H9 (cell line): ENCODE results near the gene CREB5. TPM values are rescaled to one million over a fixed set of nuclear protein-coding genes. Genes with fewer than 3 reads are reported as not detected.

Experiments
- DNase-seq: peaks from one replicate; pipeline ENCODE4 v3.0.0-alpha.2; 2017
- H2AFZ ChIP-seq: one replicate; pipeline ENCODE4 v1.6.1; 2013; ENCODE audit warnings: mild to moderate bottlenecking, low read length, control low read depth, moderate library complexity
- H2AK5ac ChIP-seq: 2 replicates; pipeline ENCODE4 v1.6.1; 2013; ENCODE audit warnings: low read length, control low read depth, mixed read lengths; ENCODE audit not compliant: insufficient read length
- H2BK120ac ChIP-seq: one replicate; pipeline ENCODE4 v1.6.1; 2013; ENCODE audit warnings: low read depth, mild to moderate bottlenecking, low read length, control low read depth, inconsistent platforms; ENCODE audit not compliant: poor library complexity, severe bottlenecking
- H2BK12ac ChIP-seq: 2 replicates; pipeline ENCODE4 v1.6.1; 2013; ENCODE audit warnings: low read length, control low read depth, mixed read lengths, low read depth; ENCODE audit not compliant: insufficient read length
- H2BK15ac ChIP-seq: 2 replicates; pipeline ENCODE4 v1.6.1; 2013; ENCODE audit warnings: low read depth, low read length, control low read depth
- H2BK20ac ChIP-seq: one replicate; pipeline ENCODE4 v1.6.1; 2013; ENCODE audit warnings: low read depth, mild to moderate bottlenecking, low read length, control low read depth, inconsistent platforms; ENCODE audit not compliant: poor library complexity, severe bottlenecking
- H2BK5ac ChIP-seq: 2 replicates; pipeline ENCODE4 v1.6.1; 2013; ENCODE audit warnings: low read length, control low read depth, mixed read lengths; ENCODE audit not compliant: insufficient read length
- H3K14ac ChIP-seq: 2 replicates; pipeline ENCODE4 v1.6.1; 2013; ENCODE audit warnings: low read length, control low read depth; ENCODE audit not compliant: insufficient read depth
- H3K18ac ChIP-seq: 2 replicates; pipeline ENCODE4 v1.6.1; 2013; ENCODE audit warnings: low read depth, mild to moderate bottlenecking, mixed read lengths, low read length, control low read depth; ENCODE audit not compliant: insufficient read length
- H3K23ac ChIP-seq: 2 replicates; pipeline ENCODE4 v1.6.1; 2013; ENCODE audit warnings: low read length, control low read depth, mixed read lengths, low read depth; ENCODE audit not compliant: insufficient read length
- H3K23me2 ChIP-seq: 2 replicates; pipeline ENCODE4 v1.6.1; 2013; ENCODE audit warnings: low read depth, mild to moderate bottlenecking, mixed read lengths, low read length, control low read depth; ENCODE audit not compliant: insufficient read length, poor library complexity, severe bottlenecking
- H3K27ac ChIP-seq: 2 replicates; pipeline ENCODE4 v1.5.1; 2013; ENCODE audit warnings: low read length, control low read depth, mixed read lengths, low read depth; ENCODE audit not compliant: insufficient read length
- H3K27me3 ChIP-seq: 2 replicates; pipeline ENCODE4 v1.6.1; 2013; ENCODE audit warnings: low read length, control low read depth, inconsistent platforms; ENCODE audit not compliant: insufficient read depth
- H3K4ac ChIP-seq: 2 replicates; pipeline ENCODE4 v1.6.1; 2013; ENCODE audit warnings: low read depth, mild to moderate bottlenecking, control low read depth, inconsistent platforms, low read length, moderate library complexity
- H3K4me1 ChIP-seq: 2 replicates; pipeline ENCODE4 v1.6.1; 2013; ENCODE audit warnings: low read length, control low read depth, inconsistent platforms; ENCODE audit not compliant: insufficient read depth
- H3K4me2 ChIP-seq: 2 replicates; pipeline ENCODE4 v1.6.1; 2013; ENCODE audit warnings: low read length, control low read depth, mixed read lengths; ENCODE audit not compliant: insufficient read length, insufficient read depth
- H3K56ac ChIP-seq: 2 replicates; pipeline ENCODE4 v1.6.1; 2013; ENCODE audit warnings: low read depth, mild to moderate bottlenecking, mixed read lengths, low read length, control low read depth; ENCODE audit not compliant: insufficient read length
- H3K79me1 ChIP-seq: 2 replicates; pipeline ENCODE4 v1.6.1; 2013; ENCODE audit warnings: low read depth, mild to moderate bottlenecking, moderate library complexity, low read length, control low read depth, inconsistent platforms; ENCODE audit not compliant: insufficient read depth, poor library complexity, severe bottlenecking
- H3K79me2 ChIP-seq: 2 replicates; pipeline ENCODE4 v1.6.1; 2013; ENCODE audit warnings: low read length, control low read depth, inconsistent platforms; ENCODE audit not compliant: insufficient read depth
- H3K9ac ChIP-seq: 2 replicates; pipeline ENCODE4 v1.6.1; 2013; ENCODE audit warnings: low read length, control low read depth, mixed read lengths; ENCODE audit not compliant: insufficient read length; ENCODE audit errors: extremely low read depth
- H3K9me3 ChIP-seq: one replicate; pipeline ENCODE4 v1.6.1; 2013; ENCODE audit warnings: low read depth, low read length, inconsistent platforms; ENCODE audit not compliant: control insufficient read depth
- H3T11ph ChIP-seq: one replicate; pipeline ENCODE4 v1.6.1; 2013; ENCODE audit warnings: mild to moderate bottlenecking, low read length, control low read depth, inconsistent platforms
- H4K20me1 ChIP-seq: one replicate; pipeline ENCODE4 v1.6.1; 2013; ENCODE audit not compliant: control insufficient read depth, insufficient read length, insufficient read depth
- H4K5ac ChIP-seq: 2 replicates; pipeline ENCODE4 v1.6.1; 2013; ENCODE audit warnings: low read depth, mild to moderate bottlenecking, mixed read lengths, low read length, control low read depth; ENCODE audit not compliant: insufficient read length
- H4K8ac ChIP-seq: replicated peaks from 2 replicates; pipeline ENCODE4 v1.6.1; 2013; ENCODE audit warnings: low read length, control low read depth, mixed read lengths, low read depth; ENCODE audit not compliant: insufficient read length
- H4K91ac ChIP-seq: 2 replicates; pipeline ENCODE4 v1.6.1; 2013; ENCODE audit warnings: low read depth, mild to moderate bottlenecking, moderate library complexity, mixed read lengths, low read length, control low read depth; ENCODE audit not compliant: insufficient read length
- H3K27ac Mint-ChIP-seq, 3 experiments: 2 replicates in 2 of 3; 3 replicates in 1 of 3; pipeline ENCODE4 v1.8.0; 2020 to 2021; ENCODE audit warnings: mixed read lengths in 3 of 3, mild to moderate bottlenecking in 1 of 3, moderate library complexity in 1 of 3
- H3K27me3 Mint-ChIP-seq: 2 replicates; pipeline ENCODE4 v1.8.0; 2021; ENCODE audit warnings: low read depth, mild to moderate bottlenecking, moderate library complexity, mixed read lengths
- H3K36me3 Mint-ChIP-seq, 3 experiments: 2 replicates in 2 of 3; 3 replicates in 1 of 3; pipeline ENCODE4 v1.8.0; 2020 to 2021; ENCODE audit warnings: low read depth in 3 of 3, mixed read lengths in 3 of 3; ENCODE audit not compliant: insufficient read depth in 1 of 3
- H3K4me1 Mint-ChIP-seq, 2 experiments: 2 replicates each; pipeline ENCODE4 v1.8.0; 2020; ENCODE audit warnings: mixed read lengths in 2 of 2
- H3K4me3 Mint-ChIP-seq, 2 experiments: 2 replicates in 1 of 2; 3 replicates in 1 of 2; pipeline ENCODE4 v1.8.0; 2020 to 2021; ENCODE audit warnings: mild to moderate bottlenecking in 2 of 2, mixed read lengths in 2 of 2, moderate library complexity in 1 of 2
- H3K9me3 Mint-ChIP-seq, 2 experiments: 2 replicates in 1 of 2; 3 replicates in 1 of 2; pipeline ENCODE4 v1.8.0; 2020; ENCODE audit warnings: mild to moderate bottlenecking in 2 of 2, mixed read lengths in 2 of 2, moderate library complexity in 1 of 2
- CTCF ChIP-seq: fragments of 200-600 bp; sonication (generic); conservative IDR thresholded peaks from 3 replicates; pipeline ENCODE4 v1.8.0; 2021; ENCODE audit warnings: antibody characterized with exemption, mild to moderate bottlenecking
- WGBS: extraction: QIAGEN DNeasy Blood & Tissue Kit; methylation state at CpG from one replicate; pipeline ENCODE4 v1.1.7; 2013; ENCODE audit warnings: missing lambda C conversion rate, low lambda C conversion rate, mixed read lengths; ENCODE audit not compliant: insufficient read length; ENCODE audit errors: extremely low coverage; 5-methylcytosine and 5-hydroxymethylcytosine counted together
- total RNA-seq: library from RNA; stranded (reverse); gene quantifications from 2 replicates; pipeline ENCODE4 v1.2.1, GENCODE V29; 2021

The CREB5 gene
- total RNA-seq, 1 experiment from 2014 or later: 4.0 TPM

GRCh38 chr7:28766359-28766758 lies 354.0 kb downstream of the CREB5 start:
- no peak overlapping the region for H3K14ac ChIP-seq
- no peaks in the 10 kb centered on the region for H4K20me1 ChIP-seq
- no peak overlapping the region for H4K5ac ChIP-seq
- no peak overlapping the region for H2AK5ac ChIP-seq
- no peak overlapping the region for H3K9ac ChIP-seq
- H3K18ac ChIP-seq: no peak overlapping the region
- H3K23me2 ChIP-seq: no peaks in the 10 kb centered on the region
- H2AFZ ChIP-seq: no peak overlapping the region
- no peaks in the 10 kb centered on the region for H3K27me3 ChIP-seq
- no peaks in the 10 kb centered on the region; a peak in 1 of 7 replicates for H3K36me3 Mint-ChIP-seq
- no peaks in the 10 kb centered on the region for H3K27me3 Mint-ChIP-seq
- DNase-seq: no peak
- TF ChIP-seq CTCF: no peak
- no peak overlapping the region for H3K4me3 Mint-ChIP-seq
- no peak overlapping the region for H4K91ac ChIP-seq
- H3K23ac ChIP-seq: no peak overlapping the region
- H2BK120ac ChIP-seq: no peak overlapping the region
- no CpG with 5 or more reads among the region's 4 CpGs for WGBS
- H3K4me2 ChIP-seq: no peak overlapping the region
- H2BK12ac ChIP-seq: no peak overlapping the region
- peak overlapping the region in 1 of 3 experiments; percentile 72; a peak in 1 of 7 replicates for H3K27ac Mint-ChIP-seq
- no peaks in the 10 kb centered on the region for H3K9me3 ChIP-seq
- no peak overlapping the region for H2BK15ac ChIP-seq
- no peak overlapping the region for H3K56ac ChIP-seq
- H3K79me1 ChIP-seq: no peaks in the 10 kb centered on the region
- no peak overlapping the region for H4K8ac ChIP-seq
- H3K27ac ChIP-seq: no peak overlapping the region
- no peak overlapping the region for H3T11ph ChIP-seq
- H3K9me3 Mint-ChIP-seq: no peaks in the 10 kb centered on the region
- no peak overlapping the region for H2BK5ac ChIP-seq
- no peak overlapping the region for H3K4ac ChIP-seq
- no peak overlapping the region for H2BK20ac ChIP-seq
- no peaks in the 10 kb centered on the region for H3K79me2 ChIP-seq
- no peaks in the 10 kb centered on the region for H3K4me1 ChIP-seq
- H3K4me1 Mint-ChIP-seq: no peaks in the 10 kb centered on the region; a peak in 1 of 4 replicates
